ENCODE measurements around the gene TGFBR1. TPM values are rescaled to one million over a fixed set of nuclear protein-coding genes. Genes with fewer than 3 reads are reported as not detected.

The TGFBR1 gene
- total RNA-seq, result 10 to 100 TPM; 10.5 to 18.7 TPM

GRCh38 chr9:99104459-99105151 lies at the start of gene TGFBR1:
Gene TGFBR1 (plus strand): TSS chr9:99105113. CDS start chr9:99105206, 93 bp downstream.
- WGBS, 2 donors, result 0 to 1% methylated on average over 31 to 57 of the region's 60 CpGs
- intact Hi-C loops (cut with DNase I), result no loop called here

DNA sequence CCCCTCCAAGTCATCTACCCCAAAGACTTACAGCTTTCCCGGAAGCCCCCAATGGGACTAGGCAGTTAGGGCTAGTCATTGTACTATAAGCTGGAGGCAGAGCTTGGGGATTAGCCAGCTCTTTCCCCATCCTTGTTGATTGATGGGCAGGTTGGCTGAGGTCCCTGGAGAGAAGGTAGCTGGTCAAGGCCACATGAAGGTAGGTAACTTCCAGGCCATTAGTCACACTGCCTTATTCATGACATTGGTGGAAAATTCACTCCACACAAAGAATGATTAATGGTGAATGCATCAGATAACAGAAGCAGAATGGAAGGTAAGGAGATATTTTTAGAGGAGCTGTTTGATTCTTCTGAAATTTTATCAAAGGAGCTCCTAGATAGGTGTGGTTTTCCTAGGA lies 49.5 kb upstream of the TGFBR1 start:
- WGBS, 2 donors, result 60 to 62% methylated on average over 1 of the region's 1 CpG
- no peaks in the 10 kb centered on the region for H3K36me3 ChIP-seq (replicated peaks in 1 of 2; ENCODE audit: insufficient read depth in 1 of 2, low read depth in 2 of 2)
- intact Hi-C loops (cut with DNase I), result no loop called here
- peak overlapping the region in 1 of 4 donors; percentile 53 for H3K27ac ChIP-seq
- peaks cover 24% of the 10 kb centered on the region for H3K4me1 ChIP-seq
- H3K27me3 ChIP-seq, result no peaks in the 10 kb centered on the region
- peak; percentile 66 to 83 (median 74) for DNase-seq
- H3K4me3 ChIP-seq, result no peak overlapping the region
- no peak for TF ChIP-seq CTCF (IDR thresholded peaks at IDR 0.05)
- TF ChIP-seq POLR2A (IDR thresholded peaks at IDR 0.05), result no peak
- peak; percentile 85 for ATAC-seq
- no peaks in the 10 kb centered on the region for H3K9me3 ChIP-seq

More at GRCh38 chr9:99104459-99105151, at the start of gene TGFBR1:
- peak; percentile 41 to 78 (median 46) for TF ChIP-seq POLR2A (IDR thresholded peaks at IDR 0.05)
- peak in 2 of 7 experiments; percentile 26 to 32 for TF ChIP-seq CTCF (IDR thresholded peaks at IDR 0.05)
- Histone ChIP-seq H3K27me3 (no peaks in the 10 kb centered on the region), H3K27ac (peak within 1 kb of the TSS; percentile 64 to 85 (median 74)), H3K4me3 (peak within 1 kb of the TSS; percentile 26 to 63), H3K36me3 (replicated peaks in 1 of 2; ENCODE audit: insufficient read depth in 1 of 2, low read depth in 2 of 2) (no peaks in the 10 kb centered on the region), H3K9me3 (no peaks in the 10 kb centered on the region), H3K4me1 (peaks cover 20% of the 10 kb centered on the region)
- DNase-seq (peak; percentile 91 to 95 (median 92)), ATAC-seq (peak; percentile 94)

DNA sequence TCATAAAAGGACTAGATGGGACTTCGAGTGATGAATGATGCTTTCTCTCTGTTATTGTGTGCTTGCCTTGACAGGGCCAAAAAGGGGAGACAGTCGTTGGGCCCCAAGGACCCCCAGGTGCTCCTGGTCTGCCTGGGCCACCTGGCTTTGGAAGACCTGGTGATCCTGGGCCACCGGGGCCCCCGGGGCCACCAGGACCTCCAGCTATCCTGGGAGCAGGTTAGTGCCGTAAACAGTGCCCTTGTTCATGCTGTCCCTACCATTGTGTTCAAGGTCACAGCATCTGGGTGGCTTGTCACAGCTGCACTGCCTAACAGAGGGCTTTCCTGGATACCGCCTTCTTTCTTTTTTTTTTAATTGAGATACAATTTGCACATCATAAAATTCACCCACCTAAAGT lies 48.7 kb upstream of the TGFBR1 start:
- WGBS, 2 donors, result 89 to 93% methylated on average over 6 of the region's 6 CpGs
- intact Hi-C loops (cut with DNase I), result no loop called here
- Histone ChIP-seq H3K27me3 (no peaks in the 10 kb centered on the region), H3K27ac (peak overlapping the region in 1 of 4 donors; percentile 53), H3K4me1 (peaks cover 24% of the 10 kb centered on the region), H3K4me3 (no peak overlapping the region), H3K9me3 (no peaks in the 10 kb centered on the region), H3K36me3 (replicated peaks in 1 of 2; ENCODE audit: insufficient read depth in 1 of 2, low read depth in 2 of 2) (no peaks in the 10 kb centered on the region)
- ATAC-seq (no peak), DNase-seq (no peak)
- TF ChIP-seq CTCF (IDR thresholded peaks at IDR 0.05), result no peak

DNA sequence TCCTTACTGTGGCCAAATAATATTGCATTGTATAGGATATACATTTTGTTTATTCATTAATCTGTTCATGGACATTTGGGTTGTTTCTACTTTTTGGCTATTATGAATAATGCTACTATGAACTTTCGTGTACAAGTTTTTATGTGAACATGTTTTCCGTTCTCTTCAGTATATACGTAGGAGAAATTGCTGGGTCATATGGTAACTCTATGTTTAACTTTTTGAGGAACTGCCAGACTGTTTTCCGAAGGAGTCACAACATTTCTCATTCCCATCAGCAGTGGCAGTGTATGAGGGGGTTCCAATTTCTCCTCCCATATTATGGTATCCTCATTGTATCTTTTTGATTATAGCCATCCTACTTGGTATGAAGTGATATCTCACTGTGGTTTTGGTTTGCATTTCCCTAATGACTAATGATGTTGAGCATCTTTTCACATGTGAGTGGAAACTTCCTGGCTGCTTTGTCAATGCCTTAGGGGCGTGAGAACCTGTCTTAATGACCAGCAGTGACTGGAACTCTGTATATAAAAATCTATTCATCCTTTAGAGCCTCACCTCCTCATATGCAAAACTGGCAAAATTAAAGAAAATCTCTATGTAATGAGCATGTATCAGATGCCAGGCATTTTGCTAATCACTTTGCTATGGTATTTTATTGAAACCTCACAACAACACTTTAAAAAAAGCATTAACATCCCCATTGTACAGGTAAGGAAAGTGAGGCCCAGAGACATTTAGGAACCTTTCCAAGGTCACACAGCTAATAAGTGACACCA lies 47.8 kb upstream of the TGFBR1 start:
- Histone ChIP-seq H3K27ac (no peak overlapping the region), H3K36me3 (replicated peaks in 1 of 2; ENCODE audit: insufficient read depth in 1 of 2, low read depth in 2 of 2) (no peaks in the 10 kb centered on the region), H3K27me3 (no peaks in the 10 kb centered on the region), H3K9me3 (no peaks in the 10 kb centered on the region), H3K4me1 (peaks cover 20% of the 10 kb centered on the region), H3K4me3 (no peak overlapping the region)
- ATAC-seq (no peak), DNase-seq (no peak)
- TF ChIP-seq POLR2A (IDR thresholded peaks at IDR 0.05), result no peak
- no peak for TF ChIP-seq CTCF (IDR thresholded peaks at IDR 0.05)
- intact Hi-C loops (cut with DNase I), result no loop called here
- WGBS, 2 donors, result 74 to 87% methylated on average over 5 of the region's 5 CpGs

All from body of pancreas (tissue), 4 donors.